Fibroblast of lung (primary cell): ENCODE results near the gene FKBP8. TPM values are rescaled to one million over a fixed set of nuclear protein-coding genes. Genes with fewer than 3 reads are reported as not detected.

Experiments
- DNase-seq, 2 donors: peaks; one replicate each; pipeline versions ENCODE4 v3.0.0 to v3.0.0-alpha.2; 2010; ENCODE audit warnings: low read depth in 2 of 2
- H2AFZ ChIP-seq: 2 replicates; pipeline ENCODE4 v1.5.1; 2012; ENCODE audit warnings: low read length, control low read depth, inconsistent platforms
- H3K27ac ChIP-seq: 2 replicates; pipeline ENCODE4 v1.5.1; 2011; ENCODE audit warnings: low read length, control low read depth; ENCODE audit not compliant: insufficient read depth
- H3K27me3 ChIP-seq: 2 replicates; pipeline ENCODE4 v1.5.1; 2011; ENCODE audit warnings: mild to moderate bottlenecking, low read length; ENCODE audit not compliant: control insufficient read depth, insufficient read depth
- H3K36me3 ChIP-seq: 2 replicates; pipeline ENCODE4 v1.5.1; 2011; ENCODE audit warnings: low read length; ENCODE audit not compliant: control insufficient read depth, insufficient read depth
- H3K4me1 ChIP-seq: 2 replicates; pipeline ENCODE4 v1.5.1; 2011; ENCODE audit warnings: low read length; ENCODE audit not compliant: control insufficient read depth, insufficient read depth; ENCODE audit errors: extremely low read depth
- H3K4me2 ChIP-seq: 2 replicates; pipeline ENCODE4 v1.5.1; 2011; ENCODE audit warnings: low read length, control low read depth; ENCODE audit not compliant: insufficient read depth; ENCODE audit errors: extremely low read depth
- H3K4me3 ChIP-seq, 4 experiments: fragments of 200-600 bp in 1 of 4; sonication (generic) in 1 of 4; replicated peaks in 1 of 4; 2 replicates each; pipeline ENCODE4 v1.5.1; 2011 to 2016; ENCODE audit warnings: low read length in 4 of 4, low read depth in 3 of 4, mild to moderate bottlenecking in 3 of 4, control low read depth in 2 of 4, inconsistent platforms in 1 of 4, mixed read lengths in 1 of 4; ENCODE audit not compliant: insufficient read depth in 1 of 4; ENCODE audit errors: control extremely low read depth in 1 of 4
- H3K79me2 ChIP-seq: 2 replicates; pipeline ENCODE4 v1.5.1; 2012; ENCODE audit warnings: mild to moderate bottlenecking, low read length, inconsistent platforms; ENCODE audit not compliant: control insufficient read depth, insufficient read depth
- H3K9ac ChIP-seq: 2 replicates; pipeline ENCODE4 v1.5.1; 2011; ENCODE audit warnings: mild to moderate bottlenecking, low read length, control low read depth; ENCODE audit not compliant: insufficient read depth
- H3K9me3 ChIP-seq: 2 replicates; pipeline ENCODE4 v1.5.1; 2012; ENCODE audit warnings: low read depth, low read length; ENCODE audit not compliant: control insufficient read depth, insufficient read depth
- H4K20me1 ChIP-seq: 2 replicates; pipeline ENCODE4 v1.5.1; 2011; ENCODE audit warnings: low read length; ENCODE audit not compliant: control insufficient read depth, insufficient read depth; ENCODE audit errors: extremely low read depth
- EZH2 ChIP-seq: IDR thresholded peaks from 2 replicates; pipeline ENCODE4 v1.5.1; 2012; ENCODE audit warnings: low read length, control low read depth, mild to moderate bottlenecking; ENCODE audit errors: missing control alignments
- polyA plus RNA-seq, 2 donors: library from polyadenylated mRNA; depleted of rRNA in 1 of 2; stranded (reverse) in 1 of 2; unstranded in 1 of 2; fragments of >200 nt; gene quantifications; 2 replicates each; pipeline ENCODE4 v1.2.1, GENCODE V29; 2011 to 2012; ENCODE audit warnings: missing spikeins in 1 of 2
- total RNA-seq: library from RNA; depleted of rRNA; stranded (reverse); fragments of >200 nt; gene quantifications from 2 replicates; pipeline ENCODE4 v1.2.1, GENCODE V29; 2014
- TF ChIP-seq, protein P1 (sequence below), 2 donors: IDR thresholded peaks in 1 of 2; conservative IDR thresholded peaks in 1 of 2; 1 replicate in 1 of 2; 2 replicates in 1 of 2; pipeline ENCODE4 v1.5.1; 2011 to 2012; ENCODE audit warnings: low read length in 2 of 2, control low read depth in 1 of 2, inconsistent platforms in 1 of 2, low read depth in 1 of 2, mild to moderate bottlenecking in 1 of 2

FKBP8 gene
- total and polyA plus RNA-seq, 2 donors (not counting 1 experiment from before 2014, with no cell fraction given): 135 to 289 TPM

DNA sequence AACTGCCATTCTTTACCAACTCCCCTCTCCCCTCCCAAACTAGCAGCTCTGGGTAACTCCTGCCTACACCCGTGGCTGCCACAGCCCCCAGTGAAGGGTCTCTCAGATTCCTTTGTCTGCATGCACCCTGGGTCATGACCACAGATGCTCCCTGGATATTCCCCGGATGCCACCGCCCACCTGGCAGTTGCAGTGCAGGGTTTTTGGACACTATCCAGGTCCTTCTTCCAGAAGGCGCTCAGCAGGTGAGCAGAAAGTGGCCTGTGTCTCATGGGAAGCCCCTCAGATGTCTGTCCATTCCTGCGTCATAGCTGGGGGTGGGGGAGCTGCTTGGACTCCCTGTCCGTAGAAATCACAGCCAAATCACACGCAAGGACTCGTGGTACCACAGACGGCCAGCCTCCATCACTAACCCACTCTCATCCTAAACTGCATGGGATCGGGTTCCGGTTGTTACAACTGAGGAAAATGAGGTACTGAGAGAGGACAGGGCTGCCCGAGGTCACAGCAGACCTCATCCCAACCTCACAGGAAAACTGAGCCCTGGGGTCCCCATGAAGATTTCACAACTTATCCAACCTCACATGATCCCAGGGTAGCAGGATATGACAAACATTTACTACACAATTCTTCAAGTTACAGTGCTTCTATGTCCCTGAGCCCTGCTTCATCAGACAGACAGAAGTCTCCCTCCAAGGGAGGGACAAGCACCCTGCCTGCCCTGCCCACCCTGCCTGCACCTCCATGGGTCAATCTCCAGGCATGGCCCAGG is 60.1 kb downstream of the FKBP8 start:
- DNase-seq: no peak

More for the DNA sequence above, 60.1 kb downstream of the FKBP8 start:
- no peak overlapping the region for H3K4me3 ChIP-seq
- no peaks in the 10 kb centered on the region for H3K36me3 ChIP-seq
- H3K9me3 ChIP-seq: no peaks in the 10 kb centered on the region
- no peak overlapping the region for H3K27ac ChIP-seq
- TF ChIP-seq, protein P1, sequence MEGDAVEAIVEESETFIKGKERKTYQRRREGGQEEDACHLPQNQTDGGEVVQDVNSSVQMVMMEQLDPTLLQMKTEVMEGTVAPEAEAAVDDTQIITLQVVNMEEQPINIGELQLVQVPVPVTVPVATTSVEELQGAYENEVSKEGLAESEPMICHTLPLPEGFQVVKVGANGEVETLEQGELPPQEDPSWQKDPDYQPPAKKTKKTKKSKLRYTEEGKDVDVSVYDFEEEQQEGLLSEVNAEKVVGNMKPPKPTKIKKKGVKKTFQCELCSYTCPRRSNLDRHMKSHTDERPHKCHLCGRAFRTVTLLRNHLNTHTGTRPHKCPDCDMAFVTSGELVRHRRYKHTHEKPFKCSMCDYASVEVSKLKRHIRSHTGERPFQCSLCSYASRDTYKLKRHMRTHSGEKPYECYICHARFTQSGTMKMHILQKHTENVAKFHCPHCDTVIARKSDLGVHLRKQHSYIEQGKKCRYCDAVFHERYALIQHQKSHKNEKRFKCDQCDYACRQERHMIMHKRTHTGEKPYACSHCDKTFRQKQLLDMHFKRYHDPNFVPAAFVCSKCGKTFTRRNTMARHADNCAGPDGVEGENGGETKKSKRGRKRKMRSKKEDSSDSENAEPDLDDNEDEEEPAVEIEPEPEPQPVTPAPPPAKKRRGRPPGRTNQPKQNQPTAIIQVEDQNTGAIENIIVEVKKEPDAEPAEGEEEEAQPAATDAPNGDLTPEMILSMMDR (conservative IDR thresholded peaks at IDR 0.05 in 1 of 2, IDR thresholded peaks at IDR 0.05 in 1 of 2; ENCODE audit: low read depth in 1 of 2, low read length in 2 of 2): no peak
- TF ChIP-seq EZH2: no peak
- peaks cover 22% of the 10 kb centered on the region for H3K4me1 ChIP-seq
- peaks cover 75% of the 10 kb centered on the region for H3K79me2 ChIP-seq
- H2AFZ ChIP-seq: no peak overlapping the region
- no peaks in the 10 kb centered on the region for H3K27me3 ChIP-seq
- H3K4me2 ChIP-seq: no peak overlapping the region
- no peaks in the 10 kb centered on the region for H4K20me1 ChIP-seq
- H3K9ac ChIP-seq: no peak overlapping the region

Other genes starting within 250 kb of the FKBP8 start
- gene LSM4, start 220.5 kb downstream of the FKBP8 start, total RNA-seq: 70.9 and 124 TPM in 2 replicates
- gene LSM4, start 220.5 kb downstream of the FKBP8 start, polyA plus RNA-seq: 50.9 and 97.2 TPM in 2 replicates
- 63.9 and 78.8 TPM in 2 replicates for gene PGPEP1, start 203.0 kb downstream of the FKBP8 start, total RNA-seq
- gene PGPEP1, start 203.0 kb downstream of the FKBP8 start, polyA plus RNA-seq: 17.0 and 25.4 TPM in 2 replicates
- 140 and 210 TPM in 2 replicates for gene GDF15, start 157.4 kb downstream of the FKBP8 start, total RNA-seq
- gene GDF15, start 157.4 kb downstream of the FKBP8 start, polyA plus RNA-seq: 8.6 and 24.3 TPM in 2 replicates
- 1.2 and 4.6 TPM in 2 replicates for gene LRRC25, start 146.0 kb downstream of the FKBP8 start, total RNA-seq
- 0.10 and 0.25 TPM in 2 replicates for gene LRRC25, start 146.0 kb downstream of the FKBP8 start, polyA plus RNA-seq
- gene SSBP4, start 124.2 kb downstream of the FKBP8 start, total RNA-seq: 58.6 and 76.5 TPM in 2 replicates
- 12.8 and 16.5 TPM in 2 replicates for gene SSBP4, start 124.2 kb downstream of the FKBP8 start, polyA plus RNA-seq
- 25.6 and 37.8 TPM in 2 replicates for gene ISYNA1, start 105.4 kb downstream of the FKBP8 start, total RNA-seq
- 8.3 and 10.3 TPM in 2 replicates for gene ISYNA1, start 105.4 kb downstream of the FKBP8 start, polyA plus RNA-seq
- 17.7 and 18.7 TPM in 2 replicates for gene ELL, start 21.5 kb downstream of the FKBP8 start, total RNA-seq
- 4.4 and 6.6 TPM in 2 replicates for gene ELL, start 21.5 kb downstream of the FKBP8 start, polyA plus RNA-seq
- 63.3 and 65.0 TPM in 2 replicates for gene KXD1, start 14.3 kb upstream of the FKBP8 start, total RNA-seq
- gene KXD1, start 14.3 kb upstream of the FKBP8 start, polyA plus RNA-seq: 108 and 167 TPM in 2 replicates
- 917 and 1,142 TPM in 2 replicates for gene UBA52, start 28.3 kb upstream of the FKBP8 start, total RNA-seq
- 1,018 and 1,460 TPM in 2 replicates for gene UBA52, start 28.3 kb upstream of the FKBP8 start, polyA plus RNA-seq
- gene REX1BD, start 45.2 kb upstream of the FKBP8 start, total RNA-seq: 37.0 and 37.5 TPM in 2 replicates
- gene REX1BD, start 45.2 kb upstream of the FKBP8 start, polyA plus RNA-seq: 16.2 and 21.2 TPM in 2 replicates
- gene CRLF1, start 63.2 kb upstream of the FKBP8 start, total RNA-seq: 2.3 and 2.5 TPM in 2 replicates
- 2.2 and 2.8 TPM in 2 replicates for gene CRLF1, start 63.2 kb upstream of the FKBP8 start, polyA plus RNA-seq
- gene TMEM59L, start 69.3 kb upstream of the FKBP8 start, total RNA-seq: 0.33 and 0.51 TPM in 2 replicates
- gene TMEM59L, start 69.3 kb upstream of the FKBP8 start, polyA plus RNA-seq: 0.14 and 0.23 TPM in 2 replicates
- 2.8 and 3.5 TPM in 2 replicates for gene KLHL26, start 93.5 kb upstream of the FKBP8 start, total RNA-seq
- 1.4 and 1.9 TPM in 2 replicates for gene KLHL26, start 93.5 kb upstream of the FKBP8 start, polyA plus RNA-seq
- gene CRTC1, start 140.1 kb upstream of the FKBP8 start, total RNA-seq: 2.0 and 2.1 TPM in 2 replicates
- gene CRTC1, start 140.1 kb upstream of the FKBP8 start, polyA plus RNA-seq: 1.2 and 2.2 TPM in 2 replicates
- 0.17 and 0.26 TPM in 2 replicates for gene COMP, start 247.7 kb upstream of the FKBP8 start, total RNA-seq
- 0.05 and 0.11 TPM in 2 replicates for gene COMP, start 247.7 kb upstream of the FKBP8 start, polyA plus RNA-seq